Fibroblast of villous mesenchyme (primary cell): ENCODE measurements around the gene SPDYC. TPM values are rescaled to one million over a fixed set of nuclear protein-coding genes. Genes with fewer than 3 reads are reported as not detected.

Experiments used
- DNase-seq: peaks from one replicate; pipeline ENCODE4 v3.0.0-alpha.2; 2010; ENCODE audit warnings: low read depth
- H3K4me3 ChIP-seq: 2 replicates; pipeline ENCODE4 v1.5.1; 2011; ENCODE audit warnings: low read depth, mild to moderate bottlenecking, low read length
- total RNA-seq: library from RNA; depleted of rRNA; stranded (reverse); fragments of >200 nt; gene quantifications from 2 replicates; pipeline ENCODE4 v1.2.3, GENCODE V29; 2012
- TF ChIP-seq, protein P1 (sequence below): IDR thresholded peaks from 2 replicates; pipeline ENCODE4 v1.5.1; 2012; ENCODE audit warnings: low read depth, mild to moderate bottlenecking, low read length; ENCODE audit not compliant: insufficient read depth

Gene SPDYC
- total RNA-seq, 1 donor: not detected

DNA sequence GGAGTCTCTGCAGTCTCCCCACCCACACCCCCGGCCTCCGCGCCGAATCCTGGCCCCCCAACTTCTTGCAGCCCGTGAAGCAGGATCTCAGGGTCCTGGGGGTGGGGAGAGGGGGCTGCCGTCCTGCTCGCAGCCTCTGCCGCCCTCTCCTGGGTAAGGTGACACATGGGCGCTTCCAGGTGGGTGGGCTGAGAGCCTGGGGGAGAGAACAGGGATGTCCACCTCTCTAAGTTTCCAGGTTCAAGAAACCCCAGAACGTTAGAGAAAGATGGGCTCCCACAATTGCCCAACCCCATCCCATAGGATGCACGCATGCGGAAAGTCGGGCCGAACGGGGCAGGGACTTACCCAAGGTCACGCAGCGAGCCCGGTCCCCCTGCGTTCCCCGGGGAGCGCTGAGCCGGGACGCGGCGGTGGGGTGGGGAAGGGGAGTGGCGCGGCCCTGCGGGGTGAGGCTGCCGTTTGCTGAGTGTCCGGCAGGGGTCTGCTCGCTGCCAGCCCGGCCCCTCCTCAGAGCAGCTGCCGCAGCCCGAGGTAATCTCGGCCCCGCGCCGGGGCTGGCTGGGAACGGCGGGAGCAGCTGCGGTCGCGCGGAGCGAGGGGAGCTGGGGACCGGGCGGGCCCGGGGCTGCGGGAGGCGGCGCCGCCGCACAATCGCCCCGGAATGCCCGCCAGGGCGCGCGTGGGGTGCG is 11.0 kb downstream of the SPDYC start:
- H3K4me3 ChIP-seq: peak overlapping the region; percentile 71
- TF ChIP-seq, protein P1, sequence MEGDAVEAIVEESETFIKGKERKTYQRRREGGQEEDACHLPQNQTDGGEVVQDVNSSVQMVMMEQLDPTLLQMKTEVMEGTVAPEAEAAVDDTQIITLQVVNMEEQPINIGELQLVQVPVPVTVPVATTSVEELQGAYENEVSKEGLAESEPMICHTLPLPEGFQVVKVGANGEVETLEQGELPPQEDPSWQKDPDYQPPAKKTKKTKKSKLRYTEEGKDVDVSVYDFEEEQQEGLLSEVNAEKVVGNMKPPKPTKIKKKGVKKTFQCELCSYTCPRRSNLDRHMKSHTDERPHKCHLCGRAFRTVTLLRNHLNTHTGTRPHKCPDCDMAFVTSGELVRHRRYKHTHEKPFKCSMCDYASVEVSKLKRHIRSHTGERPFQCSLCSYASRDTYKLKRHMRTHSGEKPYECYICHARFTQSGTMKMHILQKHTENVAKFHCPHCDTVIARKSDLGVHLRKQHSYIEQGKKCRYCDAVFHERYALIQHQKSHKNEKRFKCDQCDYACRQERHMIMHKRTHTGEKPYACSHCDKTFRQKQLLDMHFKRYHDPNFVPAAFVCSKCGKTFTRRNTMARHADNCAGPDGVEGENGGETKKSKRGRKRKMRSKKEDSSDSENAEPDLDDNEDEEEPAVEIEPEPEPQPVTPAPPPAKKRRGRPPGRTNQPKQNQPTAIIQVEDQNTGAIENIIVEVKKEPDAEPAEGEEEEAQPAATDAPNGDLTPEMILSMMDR: peak; percentile 45
- peak; percentile 74 for DNase-seq

DNA sequence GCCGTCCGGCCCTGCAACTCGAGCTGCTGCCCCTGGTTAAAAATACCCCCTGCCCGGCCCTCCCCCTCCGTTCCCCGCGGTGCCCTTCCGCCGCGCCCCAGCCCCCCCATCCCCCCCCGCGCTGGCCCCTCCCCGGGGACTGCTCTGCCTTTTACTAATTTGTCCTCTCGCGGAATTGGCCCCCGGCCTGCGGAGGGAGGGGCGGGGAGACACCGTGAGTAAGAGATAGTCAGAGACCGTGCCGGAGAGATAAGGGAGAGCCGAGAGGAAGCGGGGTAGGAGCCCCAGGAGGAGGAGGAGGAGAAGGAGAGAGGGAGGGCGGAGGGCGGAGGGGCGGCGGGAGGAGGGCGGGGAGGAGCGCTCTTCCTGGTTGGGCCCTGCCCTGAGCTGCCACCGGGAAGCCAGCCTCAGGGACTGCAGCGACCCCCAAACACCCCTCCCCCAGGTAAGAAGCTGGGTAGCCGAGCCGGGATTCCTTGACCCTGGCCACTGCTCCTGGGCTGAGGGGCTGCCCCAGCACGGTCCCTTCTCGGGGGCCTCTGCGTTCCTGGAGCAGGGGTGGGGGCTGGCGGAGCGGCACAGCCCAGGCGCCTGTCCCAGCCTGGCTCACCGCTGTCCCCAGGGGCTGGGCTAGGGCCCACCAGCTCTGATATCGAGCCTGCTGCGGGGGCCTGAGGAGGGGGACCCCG is 11.7 kb downstream of the SPDYC start, which contains the start of gene CAPN1:
TSS of gene CAPN1 (plus strand) at position 360 of the 689 bp plus-strand sequence. CDS start 774 bp downstream, outside the sequence.
- TF ChIP-seq, protein P1: no peak
- peak within 1 kb of the TSS; percentile 71 for H3K4me3 ChIP-seq
- peak; percentile 91 for DNase-seq

DNA sequence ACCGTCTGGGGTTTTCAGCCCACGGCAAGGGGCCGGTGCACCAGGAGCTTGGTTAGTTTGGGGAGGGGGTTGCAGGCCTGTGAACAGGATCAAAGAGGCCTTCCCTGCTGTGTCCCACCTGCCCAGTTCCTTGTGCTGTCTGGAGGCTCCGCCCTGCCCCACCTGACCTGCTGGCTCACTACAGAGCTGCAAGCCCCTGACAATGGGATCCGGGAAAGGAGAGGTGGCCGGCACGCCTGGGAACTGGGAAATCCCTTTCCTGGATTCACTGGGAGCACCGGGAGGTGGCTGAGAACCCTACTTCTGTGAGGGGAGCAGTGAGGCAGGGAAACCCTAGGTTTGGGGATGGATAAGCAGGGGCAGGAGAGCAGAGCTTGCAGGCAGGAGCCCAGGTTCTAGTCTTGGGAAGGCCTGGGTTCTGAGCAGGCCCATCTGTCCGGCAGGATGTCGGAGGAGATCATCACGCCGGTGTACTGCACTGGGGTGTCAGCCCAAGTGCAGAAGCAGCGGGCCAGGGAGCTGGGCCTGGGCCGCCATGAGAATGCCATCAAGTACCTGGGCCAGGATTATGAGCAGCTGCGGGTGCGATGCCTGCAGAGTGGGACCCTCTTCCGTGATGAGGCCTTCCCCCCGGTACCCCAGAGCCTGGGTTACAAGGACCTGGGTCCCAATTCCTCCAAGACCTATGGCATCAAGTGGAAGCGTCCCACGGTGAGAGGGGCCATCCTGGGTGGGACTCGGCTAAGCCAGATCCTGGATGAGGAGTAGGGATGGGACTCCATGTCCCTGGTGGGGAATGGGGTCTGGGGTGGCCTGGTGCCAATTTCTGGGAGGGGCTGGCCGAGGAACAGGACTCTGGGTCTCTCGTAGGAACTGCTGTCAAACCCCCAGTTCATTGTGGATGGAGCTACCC is 12.5 kb downstream of the SPDYC start:
- H3K4me3 ChIP-seq: peak overlapping the region; percentile 71
- no peak for DNase-seq
- TF ChIP-seq, protein P1: no peak

DNA sequence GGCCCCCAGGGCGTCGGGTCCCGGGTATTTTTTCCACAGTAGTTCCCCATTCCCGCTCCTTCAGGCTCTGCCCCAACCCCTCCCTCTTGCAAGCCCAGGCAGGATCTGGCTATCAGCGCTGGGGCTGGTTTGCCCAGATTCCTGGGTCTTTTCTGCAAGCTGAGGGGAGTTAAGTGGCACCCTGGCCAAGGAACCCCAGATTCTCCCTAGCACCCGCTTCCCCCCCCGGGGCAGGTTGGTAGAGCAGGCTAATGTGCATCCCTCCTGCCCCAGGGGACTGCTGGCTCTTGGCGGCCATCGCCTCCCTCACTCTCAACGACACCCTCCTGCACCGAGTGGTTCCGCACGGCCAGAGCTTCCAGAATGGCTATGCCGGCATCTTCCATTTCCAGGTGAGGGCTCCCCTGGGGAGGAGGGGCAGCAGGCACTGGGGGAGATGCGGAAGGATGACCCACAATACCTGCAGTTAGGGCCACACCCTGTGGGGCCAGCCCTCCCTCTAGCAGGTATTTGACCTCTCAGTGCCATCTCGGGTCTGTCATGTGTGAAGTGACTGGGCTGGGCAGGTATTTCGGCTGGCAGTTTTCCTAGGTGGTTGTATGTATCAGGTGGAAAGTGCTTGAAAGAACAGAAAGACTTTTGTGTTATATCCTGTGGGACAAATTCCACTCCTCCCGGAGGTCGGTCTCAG is 13.3 kb downstream of the SPDYC start:
- peak overlapping the region; percentile 71 for H3K4me3 ChIP-seq
- DNase-seq: no peak
- TF ChIP-seq, protein P1: no peak

DNA sequence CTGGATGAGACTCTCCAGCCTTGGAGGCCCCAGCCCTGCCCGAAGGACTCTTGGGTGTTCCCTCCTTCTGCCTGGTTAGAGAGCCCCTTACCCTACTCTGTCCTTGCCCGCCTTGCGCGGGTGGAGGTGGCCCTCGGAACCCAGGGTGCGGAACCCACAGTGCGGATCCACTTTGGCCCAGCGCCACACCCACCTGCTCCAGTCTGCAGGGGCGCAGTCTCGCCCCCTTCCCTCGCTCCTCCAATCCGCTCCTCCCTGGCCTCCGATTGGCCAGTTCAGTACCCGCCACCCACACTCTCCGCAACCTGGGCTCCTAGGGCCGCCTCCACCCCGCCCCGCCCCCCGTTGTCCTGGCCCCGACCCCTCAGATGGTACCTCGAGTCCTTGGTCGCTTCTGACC is 14.1 kb downstream of the SPDYC start:
- TF ChIP-seq, protein P1: no peak
- no peak overlapping the region for H3K4me3 ChIP-seq
- DNase-seq: no peak

DNA sequence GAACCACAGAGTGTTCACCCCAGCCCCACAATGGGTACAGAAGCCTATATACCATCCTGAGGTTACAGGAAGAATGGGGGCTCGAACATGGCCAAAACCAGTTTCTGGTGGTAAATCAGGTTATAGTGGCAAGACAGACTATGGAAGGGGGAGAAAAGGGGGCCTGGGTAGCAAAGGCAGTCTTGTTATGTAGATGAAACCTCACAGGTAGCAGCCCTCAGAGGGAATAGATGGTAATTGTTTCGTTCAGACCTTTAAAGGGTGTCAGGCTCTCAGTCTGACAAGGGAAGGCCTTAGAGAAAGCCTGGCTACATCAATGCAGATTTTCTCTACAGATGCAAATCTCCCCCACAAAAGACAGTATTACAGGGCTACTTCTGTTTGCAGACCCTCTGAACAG is 15.1 kb downstream of the SPDYC start:
- DNase-seq: no peak
- no peak overlapping the region for H3K4me3 ChIP-seq
- TF ChIP-seq, protein P1: no peak
